Measurements from ENCODE around the gene BOLA3. TPM values are rescaled to one million over a fixed set of nuclear protein-coding genes. Genes with fewer than 3 reads are reported as not detected.

BOLA3 gene
- total and polyA plus RNA-seq, 2 of the 4 experiments (the other 2 are of a cell fraction), result 13.3 to 39.5 TPM

DNA sequence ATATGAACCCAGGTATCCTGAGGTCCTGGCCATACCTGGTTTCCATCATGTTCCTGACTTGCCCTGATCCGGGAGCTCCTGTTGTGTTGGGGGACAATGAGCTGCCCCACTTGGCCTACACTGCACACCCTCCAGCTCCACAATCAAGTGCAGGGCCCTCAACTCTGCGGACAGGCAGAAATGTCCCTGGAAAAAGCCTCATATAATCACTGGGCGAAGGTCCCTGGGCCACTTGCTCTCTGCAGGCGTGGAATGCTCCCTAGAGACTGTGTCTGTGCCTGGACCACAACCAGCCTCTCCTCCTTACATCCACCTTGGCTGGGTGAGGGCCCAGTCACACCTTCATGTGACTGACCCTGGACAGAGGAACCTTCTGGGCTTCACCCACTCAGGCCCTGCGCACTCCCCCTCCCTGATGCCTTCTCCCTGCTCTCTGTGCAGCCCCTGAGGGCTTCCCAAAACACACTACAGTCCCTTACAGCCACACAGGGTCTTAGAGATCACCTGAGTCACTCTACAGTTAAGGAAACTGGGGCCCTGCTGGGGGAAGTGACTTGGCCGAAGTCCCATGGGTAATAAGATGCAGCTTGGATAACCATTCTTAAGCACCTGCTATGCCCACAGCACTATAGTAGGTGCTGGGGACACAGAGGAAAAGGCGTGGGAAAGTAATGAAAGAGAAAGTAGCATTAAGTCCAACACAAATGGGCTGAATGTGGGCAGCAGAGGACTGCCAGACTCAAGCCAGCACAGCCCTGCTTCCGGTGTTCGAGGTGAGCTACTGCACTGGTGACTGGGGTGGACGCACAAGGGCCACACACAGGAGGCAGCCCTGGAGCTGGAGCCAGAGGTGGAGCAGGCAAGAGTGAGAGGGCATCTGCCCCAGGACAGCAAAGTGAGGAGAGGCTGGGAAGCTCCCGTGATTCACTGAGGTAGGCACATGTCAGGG, 9.8 kb downstream of the BOLA3 start:
- H2AFZ ChIP-seq (replicated peaks; ENCODE audit: low read length, poor library complexity), result no peak overlapping the region
- POLR2A ChIA-PET (ENCODE audit: unreplicated experiment), result no interaction called here
- H2AK9ac ChIP-seq (replicated peaks; ENCODE audit: low read depth, low read length, poor library complexity), result no peak overlapping the region
- H3K9me1 ChIP-seq (ENCODE audit: insufficient read depth, low read length), result 0 out of 2 replicates have a peak, but pooled peaks cover 13% of the 10 kb centered on the region
- ATAC-seq (ENCODE audit: low read depth) (no peak), DNase-seq (no peak)
- no peak overlapping the region for H3K18ac ChIP-seq (ENCODE audit: low read depth, low read length)
- H3K14ac ChIP-seq (replicated peaks; ENCODE audit: low read depth, low read length), result no peak overlapping the region
- no peak overlapping the region for H3K23ac ChIP-seq (ENCODE audit: low read depth, low read length)
- H4K8ac ChIP-seq (ENCODE audit: low read depth in 2 of 2, low read length in 2 of 2), result no peak overlapping the region
- no peak overlapping the region for H4K5ac ChIP-seq (ENCODE audit: low read depth, low read length)
- in situ Hi-C loops (cut with MboI; ENCODE audit: low sequenced_read_pairs) (loop anchor here (25.0 kb wide), 1 partner anchor 301 kb away; the partner anchor contains the start of gene STAMBP), intact Hi-C loops (cut with micrococcal nuclease) (no loop called here), dilution Hi-C loops (cut with HindIII; ENCODE audit: low sequenced_read_pairs, unreplicated experiment) (no loop called here)
- H2BK15ac ChIP-seq (ENCODE audit: low read depth, low read length), result no peak overlapping the region
- H3K36me3 ChIP-seq (ENCODE audit: control insufficient read depth, insufficient read depth, low read length), result peaks cover 15% of the 10 kb centered on the region
- no peaks in the 10 kb centered on the region for H3K4me1 ChIP-seq (ENCODE audit: control insufficient read depth, insufficient read depth, low read length)
- no peaks in the 10 kb centered on the region for H3K27me3 ChIP-seq (ENCODE audit: control insufficient read depth, insufficient read depth, low read length)
- no peaks in the 10 kb centered on the region for H4K20me1 ChIP-seq (ENCODE audit: insufficient read depth, low read length)
- BruUV-seq (replicated peaks), result no TSS peak
- H3K9ac ChIP-seq (ENCODE audit: low read depth, low read length), result no peak overlapping the region
- peaks cover 2% of the 10 kb centered on the region; the same call in 1 of the 2 replicates for H3K9me3 ChIP-seq (ENCODE audit: control insufficient read depth, insufficient read depth, low read length)
- no peak overlapping the region for H3K4ac ChIP-seq (ENCODE audit: low read depth, low read length)
- no peak overlapping the region for H2BK5ac ChIP-seq (ENCODE audit: low read depth, low read length, poor library complexity, severe bottlenecking)
- H3K4me2 ChIP-seq (ENCODE audit: low read depth, low read length), result no peak overlapping the region
- WGBS, 2 experiments (ENCODE audit: extremely low coverage in 2 of 2, insufficient read length in 1 of 2), result 98% methylated on average over 5 of the region's 11 CpGs; no CpG with 5 or more reads in 1 of the 2 experiments
- no peak overlapping the region for H3K4me3 ChIP-seq (ENCODE audit: insufficient read depth, low read depth, low read length)
- no peak overlapping the region for H2BK120ac ChIP-seq (ENCODE audit: low read depth, low read length)
- H4K91ac ChIP-seq (ENCODE audit: insufficient read depth, low read depth, low read length), result no peak overlapping the region
- H3K79me1 ChIP-seq (ENCODE audit: low read depth in 1 of 2, low read length in 2 of 2), result peaks cover 5 to 27% of the 10 kb centered on the region in 2 experiments; a peak in 3 of 4 replicates
- H2AK5ac ChIP-seq (ENCODE audit: low read depth, low read length), result no peak overlapping the region
- CTCF ChIA-PET, result interaction anchor here (1.5 kb wide), 1 partner anchor 17 kb away, joined by 5 read pairs; no protein-coding TSS in a partner anchor
- H3K56ac ChIP-seq (ENCODE audit: extremely low read depth, insufficient read depth, low read length), result no peak overlapping the region
- no peak overlapping the region for H3K27ac ChIP-seq (ENCODE audit: insufficient read depth, low read length)
- H2BK20ac ChIP-seq (ENCODE audit: low read depth, low read length), result no peak overlapping the region
- no peak for TF ChIP-seq RCOR1 (IDR thresholded peaks at IDR 0.05; ENCODE audit: insufficient replicate concordance, low read length)
- TF ChIP-seq MAZ (IDR thresholded peaks at IDR 0.05; ENCODE audit: borderline replicate concordance, low read depth, low read length), result no peak
- no peak for TF ChIP-seq SMC3 (IDR thresholded peaks at IDR 0.05; ENCODE audit: low read depth, low read length)
- TF ChIP-seq CHD1 (IDR thresholded peaks at IDR 0.05; ENCODE audit: low read depth, low read length), result no peak
- no peak for TF ChIP-seq RAD21 (IDR thresholded peaks at IDR 0.05; ENCODE audit: low read length)
- TF ChIP-seq POLR2A (IDR thresholded peaks at IDR 0.05; ENCODE audit: low read depth, low read length), result no peak
- TF ChIP-seq, protein P1, sequence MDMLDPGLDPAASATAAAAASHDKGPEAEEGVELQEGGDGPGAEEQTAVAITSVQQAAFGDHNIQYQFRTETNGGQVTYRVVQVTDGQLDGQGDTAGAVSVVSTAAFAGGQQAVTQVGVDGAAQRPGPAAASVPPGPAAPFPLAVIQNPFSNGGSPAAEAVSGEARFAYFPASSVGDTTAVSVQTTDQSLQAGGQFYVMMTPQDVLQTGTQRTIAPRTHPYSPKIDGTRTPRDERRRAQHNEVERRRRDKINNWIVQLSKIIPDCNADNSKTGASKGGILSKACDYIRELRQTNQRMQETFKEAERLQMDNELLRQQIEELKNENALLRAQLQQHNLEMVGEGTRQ (IDR thresholded peaks at IDR 0.05; ENCODE audit: low read depth, low read length), result no peak
- no peak for TF ChIP-seq CTCF (conservative IDR thresholded peaks at IDR 0.05; ENCODE audit: low read depth, low read length)
- no peak for TF ChIP-seq FOS (IDR thresholded peaks at IDR 0.05; ENCODE audit: low read depth, low read length)
- no peak for TF ChIP-seq CEBPB (IDR thresholded peaks at IDR 0.05; ENCODE audit: low read depth, low read length)
- no peak for TF ChIP-seq ELK1 (IDR thresholded peaks at IDR 0.05; ENCODE audit: borderline replicate concordance, low read depth, low read length)
- no peak for TF ChIP-seq NFE2L2 (IDR thresholded peaks at IDR 0.05; ENCODE audit: low read depth, low read length)
- no peak for TF ChIP-seq MAFK (IDR thresholded peaks at IDR 0.05; ENCODE audit: low read depth, low read length)
- TF ChIP-seq RFX5 (IDR thresholded peaks at IDR 0.05; ENCODE audit: low read depth, low read length), result no peak
